ENCODE data around the gene SHROOM1.

The SHROOM1 gene

DNA sequence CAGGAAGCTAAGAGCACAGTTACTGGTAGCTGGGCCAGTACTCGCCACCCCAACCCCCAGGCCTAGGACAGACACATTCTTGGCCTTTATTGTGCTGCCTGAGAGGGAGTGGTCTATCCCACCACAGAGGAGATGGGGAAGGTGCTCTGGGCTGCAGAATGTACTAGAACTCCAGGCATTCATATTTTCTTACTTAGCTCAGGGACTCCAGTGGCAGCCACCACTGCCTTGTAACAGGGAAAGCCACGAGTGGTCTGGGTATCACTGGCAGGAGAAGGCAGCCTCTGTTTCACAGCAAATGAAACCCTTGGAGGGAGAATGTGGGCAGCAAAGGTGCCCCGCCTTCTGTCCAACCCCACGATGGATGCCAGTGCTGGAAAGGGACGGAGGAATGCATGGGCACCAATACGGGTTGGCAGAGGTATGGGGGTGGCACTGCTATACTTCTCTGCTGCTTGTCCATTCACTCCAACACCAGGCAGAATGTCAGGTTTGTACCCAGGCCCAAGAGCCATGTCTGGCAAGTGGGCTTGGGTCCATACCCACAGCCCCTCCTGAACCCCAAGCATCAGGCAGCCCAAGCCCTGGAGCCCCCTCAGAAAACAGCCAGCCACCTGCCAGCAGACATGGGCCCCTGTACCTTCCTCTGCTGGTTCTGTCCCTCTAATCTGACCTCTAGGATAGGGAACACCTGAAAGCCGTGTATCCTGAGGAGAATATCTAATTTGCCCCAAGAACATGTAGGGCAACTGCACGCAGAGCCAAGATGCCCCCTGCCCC, 58.0 kb downstream of the SHROOM1 start:
- no peak overlapping the region for H3K27ac ChIP-seq
- TF ChIP-seq, protein P1, sequence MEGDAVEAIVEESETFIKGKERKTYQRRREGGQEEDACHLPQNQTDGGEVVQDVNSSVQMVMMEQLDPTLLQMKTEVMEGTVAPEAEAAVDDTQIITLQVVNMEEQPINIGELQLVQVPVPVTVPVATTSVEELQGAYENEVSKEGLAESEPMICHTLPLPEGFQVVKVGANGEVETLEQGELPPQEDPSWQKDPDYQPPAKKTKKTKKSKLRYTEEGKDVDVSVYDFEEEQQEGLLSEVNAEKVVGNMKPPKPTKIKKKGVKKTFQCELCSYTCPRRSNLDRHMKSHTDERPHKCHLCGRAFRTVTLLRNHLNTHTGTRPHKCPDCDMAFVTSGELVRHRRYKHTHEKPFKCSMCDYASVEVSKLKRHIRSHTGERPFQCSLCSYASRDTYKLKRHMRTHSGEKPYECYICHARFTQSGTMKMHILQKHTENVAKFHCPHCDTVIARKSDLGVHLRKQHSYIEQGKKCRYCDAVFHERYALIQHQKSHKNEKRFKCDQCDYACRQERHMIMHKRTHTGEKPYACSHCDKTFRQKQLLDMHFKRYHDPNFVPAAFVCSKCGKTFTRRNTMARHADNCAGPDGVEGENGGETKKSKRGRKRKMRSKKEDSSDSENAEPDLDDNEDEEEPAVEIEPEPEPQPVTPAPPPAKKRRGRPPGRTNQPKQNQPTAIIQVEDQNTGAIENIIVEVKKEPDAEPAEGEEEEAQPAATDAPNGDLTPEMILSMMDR (IDR thresholded peaks at IDR 0.05) = no peak
- no peak for TF ChIP-seq ZFX (IDR thresholded peaks at IDR 0.05; ENCODE audit: borderline replicate concordance)

Measured in 22Rv1 (cell line).